GM21825 (cell line): ENCODE results near the gene RNF223.
A peak's percentile ranks its signal among the peaks of the same experiment; 100 is the strongest.
"Not testable (repeated sequence)": the region's sequence is repeated elsewhere in the genome, so short reads cannot be mapped to it uniquely, and the experiment has no call there.

Experiments
- ATAC-seq: cut with Tn5 transposase; IDR thresholded peaks from one replicate; pipeline ENCODE4 v1.9.1; 2021; ENCODE audit warnings: mild to moderate bottlenecking, moderate library complexity; ENCODE audit not compliant: unreplicated experiment

Gene RNF223

GRCh38 chr1:1088029-1088800 lies 14.1 kb upstream of the RNF223 start:
- no peak for ATAC-seq

- ATAC-seq, result no peak
These were observed 13.4 kb upstream of the RNF223 start for GRCh38 chr1:1087351-1088028.

GRCh38 chr1:1086911-1087341 lies 12.8 kb upstream of the RNF223 start:
- ATAC-seq, result no peak

GRCh38 chr1:1085911-1086841 lies 12.1 kb upstream of the RNF223 start:
- ATAC-seq, result no peak

- no peak for ATAC-seq
These were observed 11.2 kb upstream of the RNF223 start for GRCh38 chr1:1085171-1085841.

GRCh38 chr1:1084372-1085170 lies 10.5 kb upstream of the RNF223 start:
- ATAC-seq, result no peak

GRCh38 chr1:1083416-1084371 lies 9.6 kb upstream of the RNF223 start:
- no peak for ATAC-seq

- no peak for ATAC-seq
These were observed 8.8 kb upstream of the RNF223 start for GRCh38 chr1:1082776-1083415.

GRCh38 chr1:1082239-1082775 lies 8.2 kb upstream of the RNF223 start:
- ATAC-seq, result no peak

- ATAC-seq, result no peak
These were observed 7.5 kb upstream of the RNF223 start for GRCh38 chr1:1081311-1082238.

GRCh38 chr1:1080951-1081310 lies 6.8 kb upstream of the RNF223 start:
- ATAC-seq, result no peak

- ATAC-seq, result peak; percentile 39
These were observed 6.1 kb upstream of the RNF223 start for GRCh38 chr1:1080122-1080757.

- peak; percentile 55 for ATAC-seq
These were observed 5.5 kb upstream of the RNF223 start for GRCh38 chr1:1079408-1080121.

- not testable (repeated sequence) for ATAC-seq
These were observed 3.3 kb upstream of the RNF223 start for GRCh38 chr1:1077396-1077795.

- ATAC-seq, result no peak
These were observed 1.2 kb upstream of the RNF223 start for GRCh38 chr1:1075148-1075935.
